ENCODE results near the gene NKX6-2. TPM values are rescaled to one million over a fixed set of nuclear protein-coding genes. Genes with fewer than 3 reads are reported as not detected.

Gene NKX6-2
- total RNA-seq, 4 donors from 2014 or later = not detected

- DNase-seq = no peak
- no peak overlapping the region for H3K4me3 ChIP-seq (replicated peaks in 1 of 3)
- H3K36me3 ChIP-seq = no peaks in the 10 kb centered on the region
- WGBS, 2 donors = 97% methylated on average over 40 to 41 of the region's 41 CpGs
- intact Hi-C loops (cut with DNase I) = no loop called here
- no peaks in the 10 kb centered on the region for H3K27me3 ChIP-seq
- no peaks in the 10 kb centered on the region for H3K4me1 ChIP-seq
- TF ChIP-seq POLR2A (IDR thresholded peaks at IDR 0.05) = no peak
- TF ChIP-seq, protein P1, sequence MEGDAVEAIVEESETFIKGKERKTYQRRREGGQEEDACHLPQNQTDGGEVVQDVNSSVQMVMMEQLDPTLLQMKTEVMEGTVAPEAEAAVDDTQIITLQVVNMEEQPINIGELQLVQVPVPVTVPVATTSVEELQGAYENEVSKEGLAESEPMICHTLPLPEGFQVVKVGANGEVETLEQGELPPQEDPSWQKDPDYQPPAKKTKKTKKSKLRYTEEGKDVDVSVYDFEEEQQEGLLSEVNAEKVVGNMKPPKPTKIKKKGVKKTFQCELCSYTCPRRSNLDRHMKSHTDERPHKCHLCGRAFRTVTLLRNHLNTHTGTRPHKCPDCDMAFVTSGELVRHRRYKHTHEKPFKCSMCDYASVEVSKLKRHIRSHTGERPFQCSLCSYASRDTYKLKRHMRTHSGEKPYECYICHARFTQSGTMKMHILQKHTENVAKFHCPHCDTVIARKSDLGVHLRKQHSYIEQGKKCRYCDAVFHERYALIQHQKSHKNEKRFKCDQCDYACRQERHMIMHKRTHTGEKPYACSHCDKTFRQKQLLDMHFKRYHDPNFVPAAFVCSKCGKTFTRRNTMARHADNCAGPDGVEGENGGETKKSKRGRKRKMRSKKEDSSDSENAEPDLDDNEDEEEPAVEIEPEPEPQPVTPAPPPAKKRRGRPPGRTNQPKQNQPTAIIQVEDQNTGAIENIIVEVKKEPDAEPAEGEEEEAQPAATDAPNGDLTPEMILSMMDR (IDR thresholded peaks at IDR 0.05) = no peak
- H3K9me3 ChIP-seq = no peaks in the 10 kb centered on the region
- no peak overlapping the region for H3K27ac ChIP-seq
Measured at GRCh38 chr10:132768346-132769248, 17.4 kb downstream of the NKX6-2 start.

GRCh38 chr10:132766291-132766690, 19.7 kb downstream of the NKX6-2 start:
- Histone ChIP-seq H3K36me3 (no peaks in the 10 kb centered on the region), H3K9me3 (no peaks in the 10 kb centered on the region), H3K27me3 (no peaks in the 10 kb centered on the region), H3K27ac (no peak overlapping the region), H3K4me3 (replicated peaks in 1 of 3) (no peak overlapping the region), H3K4me1 (no peaks in the 10 kb centered on the region)
- no peak for TF ChIP-seq POLR2A (IDR thresholded peaks at IDR 0.05)
- TF ChIP-seq, protein P1 (IDR thresholded peaks at IDR 0.05) = no peak
- intact Hi-C loops (cut with DNase I) = no loop called here
- WGBS, 2 donors = 94 to 97% methylated on average over 13 of the region's 13 CpGs
- DNase-seq = no peak

GRCh38 chr10:132765435-132765834, 20.5 kb downstream of the NKX6-2 start:
- intact Hi-C loops (cut with DNase I) = no loop called here
- H3K4me1 ChIP-seq = no peaks in the 10 kb centered on the region
- H3K36me3 ChIP-seq = no peaks in the 10 kb centered on the region
- no peak for DNase-seq
- no peaks in the 10 kb centered on the region for H3K9me3 ChIP-seq
- H3K27ac ChIP-seq = no peak overlapping the region
- WGBS, 2 donors = 85 to 93% methylated on average over 7 of the region's 11 CpGs
- no peaks in the 10 kb centered on the region for H3K27me3 ChIP-seq
- TF ChIP-seq, protein P1 (IDR thresholded peaks at IDR 0.05) = no peak
- TF ChIP-seq POLR2A (IDR thresholded peaks at IDR 0.05) = no peak
- no peak overlapping the region for H3K4me3 ChIP-seq (replicated peaks in 1 of 3)

DNA sequence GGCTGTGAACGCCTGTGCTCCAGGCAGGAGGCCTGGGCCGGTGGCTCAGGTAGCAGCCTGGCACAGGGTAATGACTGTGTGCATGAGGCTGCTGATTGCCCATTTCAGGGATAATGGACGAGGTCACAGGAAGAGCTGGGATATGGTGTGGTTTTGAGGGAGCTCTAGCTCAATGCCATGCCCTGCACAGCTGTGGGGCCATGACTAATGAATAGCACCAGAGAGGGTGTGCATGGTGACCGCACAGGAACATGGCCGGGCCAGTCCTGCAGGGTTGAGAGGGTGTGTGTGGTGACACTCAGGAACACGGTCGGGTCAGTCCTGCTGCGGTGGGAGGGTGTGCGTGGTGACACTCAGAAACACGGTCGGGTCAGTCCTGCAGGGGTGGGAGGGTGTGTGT, 21.8 kb downstream of the NKX6-2 start:
- Histone ChIP-seq H3K27ac (no peak overlapping the region), H3K9me3 (no peaks in the 10 kb centered on the region), H3K27me3 (no peaks in the 10 kb centered on the region), H3K36me3 (peaks cover 0 to 3% of the 10 kb centered on the region in 2 donors), H3K4me1 (no peaks in the 10 kb centered on the region), H3K4me3 (replicated peaks in 1 of 3) (no peak overlapping the region)
- no peak for TF ChIP-seq POLR2A (IDR thresholded peaks at IDR 0.05)
- TF ChIP-seq, protein P1 (IDR thresholded peaks at IDR 0.05) = no peak
- DNase-seq = no peak
- 75 to 85% methylated on average over 11 of the region's 11 CpGs for WGBS, 2 donors
- intact Hi-C loops (cut with DNase I) = no loop called here

- Histone ChIP-seq H3K27ac (no peak overlapping the region), H3K27me3 (no peaks in the 10 kb centered on the region), H3K4me1 (no peaks in the 10 kb centered on the region), H3K9me3 (no peaks in the 10 kb centered on the region), H3K36me3 (peaks cover 0 to 6% of the 10 kb centered on the region in 2 donors), H3K4me3 (replicated peaks in 1 of 3) (no peak overlapping the region)
- TF ChIP-seq POLR2A (IDR thresholded peaks at IDR 0.05) = no peak
- TF ChIP-seq, protein P1 (IDR thresholded peaks at IDR 0.05) = no peak
- intact Hi-C loops (cut with DNase I) = no loop called here
- DNase-seq = no peak
- WGBS, 2 donors = 90 to 92% methylated on average over 4 to 5 of the region's 5 CpGs
Measured at GRCh38 chr10:132763545-132763944, 22.4 kb downstream of the NKX6-2 start.

Data from thyroid gland (tissue), 4 donors.